ENCODE measurements around the gene UGT2B17.

DNA sequence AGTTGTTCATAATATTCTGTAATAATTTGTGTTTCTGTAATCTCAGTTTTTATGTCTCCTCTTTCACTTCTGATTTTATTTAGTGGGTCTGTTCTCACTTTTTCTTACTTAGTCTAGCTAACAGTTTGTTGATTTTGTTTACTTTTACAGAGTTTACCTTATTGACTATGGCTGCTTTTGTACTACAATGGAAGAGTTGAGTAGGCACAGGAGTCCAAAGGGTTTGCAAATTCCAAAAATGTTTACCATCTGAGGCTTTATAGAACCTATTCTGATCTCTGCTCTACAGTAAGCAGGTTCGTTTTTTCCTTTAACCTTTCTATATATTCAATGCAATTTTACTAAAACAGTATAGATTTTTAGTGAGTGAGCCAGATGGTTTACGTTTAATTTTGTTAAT lies 55.1 kb downstream of the UGT2B17 start:
- no peak for TF ChIP-seq EZH2 (IDR thresholded peaks at IDR 0.05; ENCODE audit: borderline replicate concordance, low read depth, low read length, poor library complexity, severe bottlenecking)
- TF ChIP-seq, protein P1, sequence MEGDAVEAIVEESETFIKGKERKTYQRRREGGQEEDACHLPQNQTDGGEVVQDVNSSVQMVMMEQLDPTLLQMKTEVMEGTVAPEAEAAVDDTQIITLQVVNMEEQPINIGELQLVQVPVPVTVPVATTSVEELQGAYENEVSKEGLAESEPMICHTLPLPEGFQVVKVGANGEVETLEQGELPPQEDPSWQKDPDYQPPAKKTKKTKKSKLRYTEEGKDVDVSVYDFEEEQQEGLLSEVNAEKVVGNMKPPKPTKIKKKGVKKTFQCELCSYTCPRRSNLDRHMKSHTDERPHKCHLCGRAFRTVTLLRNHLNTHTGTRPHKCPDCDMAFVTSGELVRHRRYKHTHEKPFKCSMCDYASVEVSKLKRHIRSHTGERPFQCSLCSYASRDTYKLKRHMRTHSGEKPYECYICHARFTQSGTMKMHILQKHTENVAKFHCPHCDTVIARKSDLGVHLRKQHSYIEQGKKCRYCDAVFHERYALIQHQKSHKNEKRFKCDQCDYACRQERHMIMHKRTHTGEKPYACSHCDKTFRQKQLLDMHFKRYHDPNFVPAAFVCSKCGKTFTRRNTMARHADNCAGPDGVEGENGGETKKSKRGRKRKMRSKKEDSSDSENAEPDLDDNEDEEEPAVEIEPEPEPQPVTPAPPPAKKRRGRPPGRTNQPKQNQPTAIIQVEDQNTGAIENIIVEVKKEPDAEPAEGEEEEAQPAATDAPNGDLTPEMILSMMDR (conservative IDR thresholded peaks at IDR 0.05; ENCODE audit: low read depth, low read length), result no peak
